Naive thymus-derived CD8-positive, alpha-beta T cell (primary cell): ENCODE results near the gene DOP1B. TPM values are rescaled to one million over a fixed set of nuclear protein-coding genes. Genes with fewer than 3 reads are reported as not detected.
"Not testable (repeated sequence)": the region's sequence is repeated elsewhere in the genome, so short reads cannot be mapped to it uniquely, and the experiment has no call there.

Experiments
- ATAC-seq, 2 donors: fragments of 150-1000 bp; cut with Tn5 transposase in 1 of 2; sonication (Bioruptor Pico), chemical (Tn5 transposase) in 1 of 2; 1 replicate in 1 of 2; 2 replicates in 1 of 2; pipeline ENCODE4 v1.10.0; 2021; ENCODE audit warnings: mild to moderate bottlenecking in 2 of 2, moderate library complexity in 2 of 2
- POLR2A ChIA-PET: fragments of 350-600 bp; sonication (Branson Sonifier 250); formaldehyde crosslinking; loops from one replicate; lab custom pipeline; 2021; ENCODE audit warnings: antibody characterized with exemption; lab: Charles Lee
- DNase-seq, 10 donors: peaks; one replicate each; pipeline versions ENCODE4 v3.0.0 to v3.0.0-alpha.2; 2020 to 2022
- H3K27ac Mint-ChIP-seq, 10 donors: one replicate each; pipeline ENCODE4 v1.8.0; 2020 to 2022; ENCODE audit warnings: mild to moderate bottlenecking in 10 of 10, mixed read lengths in 10 of 10, moderate library complexity in 4 of 10, inconsistent platforms in 1 of 10
- H3K27me3 Mint-ChIP-seq, 5 donors: one replicate each; pipeline ENCODE4 v1.8.0; 2021 to 2022; ENCODE audit warnings: mixed read lengths in 5 of 5
- H3K36me3 Mint-ChIP-seq, 3 donors: one replicate each; pipeline ENCODE4 v1.8.0; 2020 to 2022; ENCODE audit warnings: mixed read lengths in 3 of 3, mild to moderate bottlenecking in 2 of 3, inconsistent platforms in 1 of 3
- H3K4me1 Mint-ChIP-seq, 4 donors: one replicate each; pipeline ENCODE4 v1.8.0; 2021 to 2022; ENCODE audit warnings: mixed read lengths in 4 of 4
- H3K4me3 Mint-ChIP-seq, 10 donors: one replicate each; pipeline ENCODE4 v1.8.0; 2020 to 2022; ENCODE audit warnings: mild to moderate bottlenecking in 10 of 10, mixed read lengths in 10 of 10, moderate library complexity in 6 of 10, inconsistent platforms in 1 of 10
- H3K9me3 Mint-ChIP-seq, 9 donors: one replicate each; pipeline ENCODE4 v1.8.0; 2020 to 2022; ENCODE audit warnings: mixed read lengths in 9 of 9, mild to moderate bottlenecking in 3 of 9, inconsistent platforms in 1 of 9, moderate library complexity in 1 of 9
- polyA plus RNA-seq, 3 donors: library from polyadenylated mRNA; unstranded; fragments of 300-500 nt; fragmentation: Illumina TruSeq; gene quantifications; one replicate each; pipeline ENCODE4 v1.2.3, GENCODE V29; 2021
- total RNA-seq, 8 experiments: library from RNA in 2 of 8; stranded (reverse) in 2 of 8; gene quantifications; one replicate each; pipeline ENCODE4 v1.2.3 and lab custom pipeline; 2021 to 2026

The DOP1B gene
- total and polyA plus RNA-seq, 5 experiments from 2014 or later = 4.6 to 15.8 (median 8.4) TPM

DNA sequence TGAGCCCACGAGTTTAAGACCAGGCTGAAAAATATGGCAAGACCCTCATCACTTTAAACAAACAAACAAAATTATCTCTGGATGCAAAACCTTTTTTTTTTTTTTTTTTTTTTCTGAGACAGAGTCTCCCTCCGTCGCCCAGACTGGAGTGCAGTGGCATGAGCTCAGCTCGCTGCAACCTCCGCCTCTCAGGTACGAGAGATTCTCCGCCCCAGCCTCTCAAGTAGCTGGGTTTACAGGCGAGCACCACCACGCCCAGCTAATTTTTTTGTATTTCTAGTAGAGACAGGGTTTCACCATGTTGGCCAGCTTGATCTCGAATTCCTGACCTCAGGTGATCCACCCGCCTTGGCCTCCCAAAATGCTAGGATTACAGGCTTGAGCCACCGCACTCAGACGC is 16.8 kb upstream of the DOP1B start:
- H3K9me3 Mint-ChIP-seq, ATAC-seq, DNase-seq, H3K4me3 Mint-ChIP-seq, H3K27me3 Mint-ChIP-seq: not testable (repeated sequence)
- Mint-ChIP-seq H3K4me1 (peaks cover 14 to 28% (median 21%) of the 10 kb centered on the region in 4 donors), H3K36me3 (peaks cover 0 to 56% (median 2%) of the 10 kb centered on the region in 3 donors), H3K27ac (peak overlapping the region in 1 of 10 donors; percentile 40)
- POLR2A ChIA-PET = interaction anchor here (0.7 to 1.5 kb wide), 4 partner anchors 11 to 21 kb away, joined by 3 to 5 read pairs (median 4); no protein-coding TSS in a partner anchor

DNA sequence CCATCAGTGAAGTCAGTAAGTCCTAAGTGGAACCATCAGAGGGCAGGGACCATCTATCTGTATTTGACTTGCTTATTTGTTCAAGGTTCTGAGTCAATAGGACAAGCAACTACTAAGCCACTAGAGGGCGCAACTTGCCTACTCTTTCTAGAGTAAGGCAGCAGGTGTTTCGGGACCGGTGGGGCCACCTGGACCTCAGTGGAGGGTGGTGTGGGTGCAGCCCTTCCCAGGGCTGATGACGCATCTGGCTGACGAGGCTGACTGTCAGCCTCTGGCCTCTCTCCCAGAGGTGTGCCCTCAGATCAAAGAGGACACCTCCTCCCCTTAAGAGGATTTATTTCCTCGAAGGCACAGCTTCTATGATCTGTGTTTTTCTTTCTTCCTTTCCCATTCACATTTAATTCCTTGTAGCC is 15.1 kb upstream of the DOP1B start:
- Mint-ChIP-seq H3K9me3 (no peaks in the 10 kb centered on the region), H3K4me1 (peaks cover 16 to 36% (median 26%) of the 10 kb centered on the region in 4 donors), H3K36me3 (peaks cover 0 to 59% (median 11%) of the 10 kb centered on the region in 3 donors), H3K4me3 (peak overlapping the region in 2 of 10 donors; percentile 4 to 53), H3K27me3 (no peaks in the 10 kb centered on the region), H3K27ac (peak overlapping the region; percentile 0 to 83 (median 64))
- POLR2A ChIA-PET = interaction anchor here (0.6 to 0.9 kb wide), 5 partner anchors 9 to 189 kb away, joined by 3 to 5 read pairs (median 4); partner anchors contain the start of gene MORC3
- peak; percentile 67 to 94 (median 87) for DNase-seq
- peak; percentile 89 to 98 for ATAC-seq

DNA sequence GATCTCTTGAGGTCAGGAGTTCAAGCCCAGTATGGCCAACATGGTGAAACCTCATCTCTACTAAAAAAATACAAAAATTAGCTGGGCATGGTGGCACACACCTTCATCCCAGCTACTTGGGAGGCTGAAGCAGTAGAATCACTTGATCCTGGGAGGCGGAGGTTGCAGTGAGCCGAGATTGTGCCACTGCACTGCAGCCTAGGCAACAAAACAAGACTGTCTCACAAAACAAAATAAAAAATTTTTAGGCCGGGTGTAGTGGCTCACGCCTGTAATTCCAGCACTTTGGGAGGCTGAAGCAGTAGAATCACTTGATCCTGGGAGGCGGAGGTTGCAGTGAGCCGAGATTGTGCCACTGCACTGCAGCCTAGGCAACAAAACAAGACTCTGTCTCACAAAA is 12.4 kb upstream of the DOP1B start:
- POLR2A ChIA-PET = interaction anchor here (0.6 kb wide), 1 partner anchor 8 kb away, joined by 4 read pairs; no protein-coding TSS in a partner anchor
- H3K27ac Mint-ChIP-seq = peak overlapping the region in 4 of 10 donors; percentile 9 to 90 (median 62)
- not testable (repeated sequence) for ATAC-seq

DNA sequence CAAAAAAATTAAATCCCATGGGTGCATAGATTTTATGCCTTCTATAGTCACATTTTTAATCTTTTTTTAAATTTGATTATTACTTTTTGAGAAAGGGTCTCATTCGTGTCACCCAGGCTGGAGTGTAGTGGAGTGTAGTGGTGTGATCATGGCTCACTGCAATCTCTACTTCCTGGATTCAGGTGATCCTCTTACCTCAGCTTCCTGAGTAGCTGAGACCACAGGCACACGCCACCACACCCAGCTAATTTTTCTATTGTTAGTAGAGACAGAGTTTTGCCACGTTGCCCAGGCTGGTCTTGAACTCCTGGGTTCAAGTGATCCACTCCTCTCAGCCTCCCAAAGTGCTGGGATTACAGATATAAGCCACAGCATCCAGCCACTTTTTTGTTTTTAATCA is 11.4 kb upstream of the DOP1B start:
- Mint-ChIP-seq H3K27ac (peak overlapping the region in 7 of 10 donors; percentile 43 to 85 (median 68)), H3K9me3 (no peaks in the 10 kb centered on the region), H3K4me1 (peaks cover 18 to 47% (median 36%) of the 10 kb centered on the region in 4 donors), H3K27me3 (no peaks in the 10 kb centered on the region), H3K36me3 (peaks cover 0 to 35% (median 9%) of the 10 kb centered on the region in 3 donors), H3K4me3 (peak overlapping the region in 7 of 10 donors; percentile 22 to 67 (median 36))
- POLR2A ChIA-PET = interaction anchor here (0.6 to 1.7 kb wide), 2 partner anchors 9 to 11 kb away, joined by 5 to 8 read pairs; no protein-coding TSS in a partner anchor
- ATAC-seq (peak; percentile 35 to 66), DNase-seq (peak in 2 of 10 donors; percentile 30 to 37)

More for the DNA sequence above, 12.4 kb upstream of the DOP1B start:
- Mint-ChIP-seq H3K4me1 (peaks cover 14 to 37% (median 27%) of the 10 kb centered on the region in 4 donors), H3K36me3 (peaks cover 0 to 44% (median 9%) of the 10 kb centered on the region in 3 donors)
- not testable (repeated sequence) for DNase-seq, H3K4me3 Mint-ChIP-seq, H3K9me3 Mint-ChIP-seq, H3K27me3 Mint-ChIP-seq

- no peaks in the 10 kb centered on the region for H3K27me3 Mint-ChIP-seq
- peaks cover 0 to 19% (median 9%) of the 10 kb centered on the region in 3 donors for H3K36me3 Mint-ChIP-seq
- H3K4me1 Mint-ChIP-seq = peaks cover 11 to 52% (median 34%) of the 10 kb centered on the region in 4 donors
- H3K4me3 Mint-ChIP-seq = no peak overlapping the region
- H3K27ac Mint-ChIP-seq = peak overlapping the region in 1 of 10 donors; percentile 62
- no peaks in the 10 kb centered on the region for H3K9me3 Mint-ChIP-seq
- POLR2A ChIA-PET = interaction anchor here (0.7 kb wide), 1 partner anchor 77 kb away, joined by 3 read pairs; no protein-coding TSS in a partner anchor
- no peak for DNase-seq
- ATAC-seq = no peak
Observed at GRCh38 chr21:36147911-36148310, 8.7 kb upstream of the DOP1B start.

DNA sequence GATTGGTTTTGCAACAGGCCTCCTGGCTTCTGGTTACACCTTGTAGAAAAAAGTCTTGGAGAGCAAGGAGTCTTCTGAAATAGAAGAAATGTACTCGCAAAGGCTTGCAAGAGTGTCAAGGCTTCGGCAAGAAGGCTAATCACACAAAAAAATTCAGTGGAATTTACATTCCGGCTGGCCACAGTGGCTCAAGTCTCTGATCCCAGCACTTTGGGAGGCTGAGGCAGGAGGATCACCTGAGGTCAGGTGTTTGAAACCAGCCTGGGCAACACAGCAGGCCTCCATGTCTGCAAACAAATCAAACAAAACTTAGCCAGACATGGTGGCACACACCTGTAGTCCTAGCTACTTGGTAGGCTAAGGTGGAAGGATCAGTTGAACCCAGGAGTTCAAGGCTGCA is 7.7 kb upstream of the DOP1B start:
- no peaks in the 10 kb centered on the region for H3K9me3 Mint-ChIP-seq
- POLR2A ChIA-PET = no interaction called here
- DNase-seq (no peak), ATAC-seq (no peak)
- H3K36me3 Mint-ChIP-seq = peaks cover 0 to 14% (median 9%) of the 10 kb centered on the region in 3 donors
- H3K4me1 Mint-ChIP-seq = peaks cover 14 to 59% (median 41%) of the 10 kb centered on the region in 4 donors
- H3K27ac Mint-ChIP-seq = no peak overlapping the region
- no peak overlapping the region for H3K4me3 Mint-ChIP-seq
- H3K27me3 Mint-ChIP-seq = no peaks in the 10 kb centered on the region

- ATAC-seq (peak; percentile 32 to 44), DNase-seq (no peak)
- Mint-ChIP-seq H3K36me3 (peaks cover 0 to 14% (median 8%) of the 10 kb centered on the region in 3 donors), H3K27ac (peak overlapping the region; percentile 38 to 92 (median 86)), H3K4me1 (peaks cover 13 to 57% (median 43%) of the 10 kb centered on the region in 4 donors), H3K27me3 (no peaks in the 10 kb centered on the region), H3K4me3 (peak overlapping the region in 5 of 10 donors; percentile 5 to 64 (median 52)), H3K9me3 (no peaks in the 10 kb centered on the region)
- POLR2A ChIA-PET = no interaction called here
Observed at GRCh38 chr21:36149788-36150711, 6.6 kb upstream of the DOP1B start.

GRCh38 chr21:36155603-36156338 is 853 bp upstream of the DOP1B start:
- Mint-ChIP-seq H3K27me3 (no peaks in the 10 kb centered on the region), H3K4me1 (peaks cover 5 to 48% (median 33%) of the 10 kb centered on the region in 4 donors), H3K27ac (peak overlapping the region in 7 of 10 donors; percentile 61 to 91 (median 85)), H3K36me3 (no peaks in the 10 kb centered on the region), H3K9me3 (no peaks in the 10 kb centered on the region), H3K4me3 (peak overlapping the region; percentile 72 to 91 (median 82))
- DNase-seq (peak in 3 of 10 donors; percentile 11 to 22 (median 19)), ATAC-seq (peak in 1 of 2 donors; percentile 1)
- POLR2A ChIA-PET = interaction anchor here (0.6 to 2.6 kb wide), 10 partner anchors 10 to 1106 kb away, joined by 3 to 19 read pairs (median 4); partner anchors contain the start of genes MORC3 and SETD4

GRCh38 chr21:36156339-36156814 is 247 bp upstream of the DOP1B start:
- no peaks in the 10 kb centered on the region for H3K27me3 Mint-ChIP-seq
- H3K36me3 Mint-ChIP-seq = no peaks in the 10 kb centered on the region
- peaks cover 6 to 43% (median 32%) of the 10 kb centered on the region in 4 donors for H3K4me1 Mint-ChIP-seq

DNA sequence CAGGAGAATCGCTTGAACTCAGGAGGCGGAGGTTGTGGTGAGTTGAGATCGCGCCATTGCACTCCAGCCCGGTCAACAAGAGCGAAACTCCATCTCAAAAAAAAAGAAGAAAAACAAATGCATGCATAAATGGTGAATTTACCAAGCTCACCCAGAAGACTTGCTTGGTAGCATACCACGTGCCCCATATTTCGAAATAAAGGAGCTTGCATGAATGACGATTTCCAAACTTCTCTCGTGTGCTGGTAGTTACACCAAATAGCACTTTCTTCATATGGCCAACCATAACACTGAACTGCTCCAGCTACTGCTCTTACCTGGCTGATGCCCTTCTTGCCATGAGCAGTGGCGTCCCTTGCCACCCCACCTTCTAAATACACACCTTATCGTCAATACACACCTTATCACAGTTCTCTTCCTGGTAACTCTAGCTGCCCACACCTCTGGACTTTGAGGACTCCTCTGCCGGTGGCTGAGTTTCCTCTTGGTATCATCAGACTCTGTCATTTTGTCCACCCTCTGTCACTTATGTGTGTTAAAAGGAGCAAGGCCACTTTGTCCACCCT is 2.8 kb downstream of the DOP1B start:
- ATAC-seq (no peak), DNase-seq (no peak)
- Mint-ChIP-seq H3K9me3 (no peaks in the 10 kb centered on the region), H3K27me3 (no peaks in the 10 kb centered on the region), H3K36me3 (peaks cover 0 to 3% (median 0%) of the 10 kb centered on the region in 3 donors), H3K4me1 (peaks cover 13 to 50% (median 42%) of the 10 kb centered on the region in 4 donors), H3K27ac (peak overlapping the region in 3 of 10 donors; percentile 8 to 45 (median 12)), H3K4me3 (peak overlapping the region in 5 of 10 donors; percentile 3 to 64 (median 46))
- POLR2A ChIA-PET = interaction anchor here (0.5 to 1.9 kb wide), 2 partner anchors 14 to 192 kb away, joined by 4 to 8 read pairs; no protein-coding TSS in a partner anchor

More at GRCh38 chr21:36156339-36156814, 247 bp upstream of the DOP1B start:
- H3K27ac Mint-ChIP-seq = peak overlapping the region in 7 of 10 donors; percentile 61 to 91 (median 85)
- POLR2A ChIA-PET = interaction anchor here (0.6 to 2.6 kb wide), 9 partner anchors 11 to 164 kb away, joined by 3 to 19 read pairs (median 5); partner anchors contain the start of genes MORC3 and SETD4
- DNase-seq = peak; percentile 99 to 100 (median 100)
- peak overlapping the region; percentile 72 to 91 (median 82) for H3K4me3 Mint-ChIP-seq
- peak; percentile 84 to 89 for ATAC-seq
- H3K9me3 Mint-ChIP-seq = no peaks in the 10 kb centered on the region

DNA sequence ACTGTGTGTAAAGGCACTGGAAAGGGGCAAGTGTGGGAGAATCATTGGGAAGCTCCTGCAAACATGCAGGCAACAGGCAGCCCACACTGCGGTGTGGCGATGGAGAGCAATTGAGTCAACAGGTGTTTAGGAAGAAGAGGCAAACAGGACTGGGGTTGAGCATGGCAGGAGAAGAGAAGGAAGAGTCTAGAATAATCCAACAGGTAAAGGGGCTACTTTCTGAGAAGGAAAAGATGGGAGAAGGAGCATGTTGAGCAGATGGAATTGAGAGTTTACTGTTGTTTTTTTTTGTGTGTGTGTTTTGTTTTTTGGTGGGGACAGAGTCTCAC is 4.2 kb downstream of the DOP1B start:
- Mint-ChIP-seq H3K27me3 (no peaks in the 10 kb centered on the region), H3K4me3 (peak overlapping the region in 1 of 10 donors; percentile 1), H3K9me3 (no peaks in the 10 kb centered on the region), H3K36me3 (peaks cover 0 to 9% (median 4%) of the 10 kb centered on the region in 3 donors), H3K4me1 (peaks cover 15 to 46% (median 35%) of the 10 kb centered on the region in 4 donors), H3K27ac (peak overlapping the region in 1 of 10 donors; percentile 80)
- DNase-seq (no peak), ATAC-seq (no peak)
- POLR2A ChIA-PET = no interaction called here
